Left lung (tissue), 10 donors: ENCODE results near the gene PHAF1. TPM values are rescaled to one million over a fixed set of nuclear protein-coding genes. Genes with fewer than 3 reads are reported as not detected.

Source experiments
- ATAC-seq: fragments of 200-7000 bp; cut with Tn5 transposase; one replicate; pipeline ENCODE4 v1.9.1; 2020; ENCODE audit warnings: moderate library complexity
- DNase-seq, 4 donors: peaks; one replicate each; pipeline ENCODE4 v3.0.0-alpha.2; 2013 to 2020
- H3K27ac ChIP-seq, 2 donors: fragments of 200-600 bp; sonication (generic) in 1 of 2; one replicate each; pipeline versions ENCODE4 v1.5.0 to v1.8.0; 2020 to 2021
- H3K27me3 ChIP-seq, 2 donors: fragments of 200-600 bp; sonication (generic) in 1 of 2; one replicate each; pipeline versions ENCODE4 v1.5.0 to v1.8.0; 2020 to 2021
- H3K36me3 ChIP-seq, 2 donors: fragments of 200-600 bp; sonication (generic) in 1 of 2; one replicate each; pipeline versions ENCODE4 v1.5.0 to v1.8.0; 2020 to 2021
- H3K4me1 ChIP-seq, 2 donors: fragments of 200-600 bp; one replicate each; pipeline ENCODE4 v1.8.0; 2021
- H3K4me3 ChIP-seq, 2 donors: fragments of 200-600 bp; sonication (generic) in 1 of 2; one replicate each; pipeline versions ENCODE4 v1.5.0 to v1.8.0; 2020 to 2021; ENCODE audit warnings: mild to moderate bottlenecking in 1 of 2
- H3K9me3 ChIP-seq, 2 donors: fragments of 200-600 bp; sonication (generic) in 1 of 2; one replicate each; pipeline versions ENCODE4 v1.5.0 to v1.8.0; 2020 to 2021
- intact Hi-C, 2 donors: fragments of 100-400 bp; cut with DNase I; formaldehyde crosslinking; loops; one replicate each; pipeline versions ENCODE4 v1.11.2 to v1.14.2; 2022
- polyA plus RNA-seq, 6 donors: library from polyadenylated mRNA; unstranded; fragments of 120-200 nt; gene quantifications; one replicate each; pipeline ENCODE4 v1.2.1, GENCODE V29; 2013; ENCODE audit not compliant: insufficient read length in 6 of 6
- total RNA-seq, 2 donors: library from RNA; stranded (reverse); fragmentation: NEBNext Ultra II Directional; extraction: Animal tissue kit (Norgen Biotek cat#: 25700); gene quantifications; one replicate each; pipeline ENCODE4 v1.2.1, GENCODE V29; 2021
- TF ChIP-seq, protein P1 (sequence below), 2 donors: fragments of 200-600 bp; sonication (generic) in 1 of 2; IDR thresholded peaks; one replicate each; pipeline versions ENCODE4 v1.5.0 to v1.8.0; 2021; ENCODE audit warnings: antibody characterized with exemption in 2 of 2
- donor health status: DM: no; HTN: yes; CAD: no.
- donor health status: DM: no; HTN: no; CAD: no.

Gene PHAF1
- total and polyA plus RNA-seq, 8 donors = 12.3 to 26.5 (median 23.5) TPM

DNA sequence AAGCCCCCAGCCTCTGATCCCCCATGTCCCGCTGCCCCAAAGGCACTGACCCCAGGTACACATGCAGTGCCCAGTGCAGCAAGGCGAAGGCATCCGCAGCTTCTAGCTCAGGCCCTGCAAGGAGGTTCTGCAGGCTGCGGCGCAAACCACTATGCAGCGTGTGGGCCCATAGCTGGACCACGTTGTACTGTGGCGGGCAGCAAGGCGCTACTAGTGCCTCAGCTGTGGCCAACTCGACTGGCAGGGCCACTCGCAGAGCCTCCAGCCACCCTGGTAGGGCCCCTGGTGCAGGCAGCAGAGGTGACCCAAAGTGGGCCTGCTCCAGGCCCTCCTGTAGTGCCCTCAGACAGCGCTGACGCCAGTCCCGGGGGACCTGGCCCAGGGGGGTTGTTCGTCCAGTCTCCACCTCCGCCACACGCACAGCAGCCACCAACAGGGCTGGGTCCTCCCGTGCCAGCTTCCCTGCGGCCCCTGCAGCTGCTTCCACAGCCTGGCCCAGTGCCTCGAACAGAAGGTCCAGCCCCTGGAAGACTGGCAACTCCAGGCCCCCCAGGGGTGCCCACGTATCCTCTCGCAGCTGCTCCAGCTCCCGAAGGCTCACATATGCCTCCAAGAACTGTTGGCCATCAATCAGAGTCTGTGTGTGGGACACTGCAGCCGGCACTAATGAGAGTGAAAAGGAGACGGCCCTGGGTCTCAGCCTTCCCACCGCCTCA lies 77.6 kb downstream of the PHAF1 start:
- DNase-seq = no peak
- intact Hi-C loops = loop anchor here in 1 of 2 donors (10.0 kb wide), 1 partner anchor 213 kb away; no protein-coding TSS in a partner anchor

GRCh38 chr16:67188323-67188722 lies 78.6 kb downstream of the PHAF1 start:
- H3K4me3 ChIP-seq = peak overlapping the region in 1 of 2 donors; percentile 40
- DNase-seq = no peak
- TF ChIP-seq, protein P1, sequence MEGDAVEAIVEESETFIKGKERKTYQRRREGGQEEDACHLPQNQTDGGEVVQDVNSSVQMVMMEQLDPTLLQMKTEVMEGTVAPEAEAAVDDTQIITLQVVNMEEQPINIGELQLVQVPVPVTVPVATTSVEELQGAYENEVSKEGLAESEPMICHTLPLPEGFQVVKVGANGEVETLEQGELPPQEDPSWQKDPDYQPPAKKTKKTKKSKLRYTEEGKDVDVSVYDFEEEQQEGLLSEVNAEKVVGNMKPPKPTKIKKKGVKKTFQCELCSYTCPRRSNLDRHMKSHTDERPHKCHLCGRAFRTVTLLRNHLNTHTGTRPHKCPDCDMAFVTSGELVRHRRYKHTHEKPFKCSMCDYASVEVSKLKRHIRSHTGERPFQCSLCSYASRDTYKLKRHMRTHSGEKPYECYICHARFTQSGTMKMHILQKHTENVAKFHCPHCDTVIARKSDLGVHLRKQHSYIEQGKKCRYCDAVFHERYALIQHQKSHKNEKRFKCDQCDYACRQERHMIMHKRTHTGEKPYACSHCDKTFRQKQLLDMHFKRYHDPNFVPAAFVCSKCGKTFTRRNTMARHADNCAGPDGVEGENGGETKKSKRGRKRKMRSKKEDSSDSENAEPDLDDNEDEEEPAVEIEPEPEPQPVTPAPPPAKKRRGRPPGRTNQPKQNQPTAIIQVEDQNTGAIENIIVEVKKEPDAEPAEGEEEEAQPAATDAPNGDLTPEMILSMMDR (IDR thresholded peaks at IDR 0.05) = no peak
- H3K4me1 ChIP-seq = peaks cover 26 to 46% of the 10 kb centered on the region in 2 donors
- no peaks in the 10 kb centered on the region for H3K36me3 ChIP-seq
- H3K27ac ChIP-seq = no peak overlapping the region
- ATAC-seq = no peak
- H3K27me3 ChIP-seq = peaks cover 0 to 11% of the 10 kb centered on the region in 2 donors
- intact Hi-C loops = loop anchor here in 1 of 2 donors (10.0 kb wide), 1 partner anchor 214 kb away; no protein-coding TSS in a partner anchor
- H3K9me3 ChIP-seq = no peaks in the 10 kb centered on the region

More for the DNA sequence above, 77.6 kb downstream of the PHAF1 start:
- Histone ChIP-seq H3K9me3 (no peaks in the 10 kb centered on the region), H3K27ac (no peak overlapping the region), H3K36me3 (no peaks in the 10 kb centered on the region), H3K4me1 (peaks cover 26 to 47% of the 10 kb centered on the region in 2 donors), H3K27me3 (peaks cover 0 to 11% of the 10 kb centered on the region in 2 donors), H3K4me3 (no peak overlapping the region)
- no peak for ATAC-seq
- TF ChIP-seq, protein P1 (IDR thresholded peaks at IDR 0.05) = no peak

- TF ChIP-seq, protein P1 (IDR thresholded peaks at IDR 0.05) = no peak
- peak overlapping the region in 1 of 2 donors; percentile 20 for H3K27ac ChIP-seq
- peaks cover 29 to 51% of the 10 kb centered on the region in 2 donors for H3K4me1 ChIP-seq
- peaks cover 0 to 4% of the 10 kb centered on the region in 2 donors for H3K36me3 ChIP-seq
- DNase-seq (no peak), ATAC-seq (no peak)
- peak overlapping the region in 1 of 2 donors; percentile 40 for H3K4me3 ChIP-seq
- H3K9me3 ChIP-seq = no peaks in the 10 kb centered on the region
- intact Hi-C loops = loop anchor here in 1 of 2 donors (10.0 kb wide), 1 partner anchor 214 kb away; no protein-coding TSS in a partner anchor
- H3K27me3 ChIP-seq = peaks cover 0 to 11% of the 10 kb centered on the region in 2 donors
Measured at GRCh38 chr16:67188798-67189197, 79.1 kb downstream of the PHAF1 start.

- DNase-seq (no peak), ATAC-seq (no peak)
- Histone ChIP-seq H3K4me1 (peaks cover 21 to 47% of the 10 kb centered on the region in 2 donors), H3K36me3 (peaks cover 0 to 17% of the 10 kb centered on the region in 2 donors), H3K27ac (peak within 1 kb of the TSS; percentile 19 to 35), H3K9me3 (no peaks in the 10 kb centered on the region), H3K27me3 (peaks cover 0 to 3% of the 10 kb centered on the region in 2 donors), H3K4me3 (peak within 1 kb of the TSS in 1 of 2 donors; percentile 40)
- intact Hi-C loops = no loop called here
- TF ChIP-seq, protein P1 (IDR thresholded peaks at IDR 0.05) = no peak
Measured at GRCh38 chr16:67190041-67190440, 80.3 kb downstream of the PHAF1 start, which contains the start of gene EXOC3L1. Gene EXOC3L1, minus strand, starts transcription at chr16:67190136. Its CDS starts 460 bp downstream, at chr16:67189676.
